GM12892 (cell line): ENCODE measurements around the gene RGPD5.
"Not testable (repeated sequence)": the region's sequence is repeated elsewhere in the genome, so short reads cannot be mapped to it uniquely, and the experiment has no call there.

Source experiments
- POLR2A ChIP-seq: IDR thresholded peaks from 2 replicates; pipeline ENCODE4 v1.6.1; 2011; ENCODE audit warnings: low read depth, low read length, control low read depth
- TAF1 ChIP-seq: IDR thresholded peaks from 2 replicates; pipeline ENCODE4 v1.6.1; 2011; ENCODE audit warnings: low read depth, mild to moderate bottlenecking, control low read depth, low read length, borderline replicate concordance

DNA sequence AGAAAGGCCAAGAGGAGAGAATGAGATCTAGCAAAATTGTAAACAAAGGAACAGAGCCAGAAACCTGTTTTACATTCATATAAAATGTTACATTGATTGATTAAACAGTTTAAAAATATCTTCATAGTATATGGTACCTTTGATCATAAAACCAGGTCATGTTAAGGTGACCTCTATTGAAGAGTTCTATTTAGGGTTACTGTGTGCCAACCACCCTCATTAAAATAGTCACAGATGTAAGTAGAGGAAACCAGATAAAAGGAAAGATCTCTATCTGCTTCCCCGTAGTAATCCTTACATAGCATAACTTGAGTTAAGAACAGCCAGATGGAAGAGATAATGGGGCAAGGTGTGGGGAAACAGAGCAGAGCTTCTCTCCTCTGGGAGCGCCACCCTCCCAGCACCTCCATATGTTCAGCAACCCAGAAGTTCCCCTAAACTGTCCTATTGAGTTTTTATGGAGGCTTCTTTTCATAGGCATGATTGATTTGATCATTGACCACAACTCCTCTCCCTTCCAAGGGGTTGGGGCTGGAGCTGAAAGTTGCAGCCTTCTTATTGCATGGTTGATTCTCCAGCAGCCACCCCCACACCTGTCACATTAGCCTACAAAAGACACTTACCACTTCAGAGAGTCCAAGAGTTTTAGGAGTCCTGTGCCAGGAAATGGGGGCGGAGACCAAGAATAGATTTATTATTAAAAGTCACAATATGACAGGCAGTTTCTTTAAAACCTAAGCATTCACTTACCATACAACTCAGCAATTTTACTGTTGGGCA lies 101.2 kb downstream of the RGPD5 start:
- TF ChIP-seq POLR2A, TAF1: not testable (repeated sequence)
